IMR-90 (cell line): ENCODE measurements around the gene CACNA2D3. TPM values are rescaled to one million over a fixed set of nuclear protein-coding genes. Genes with fewer than 3 reads are reported as not detected.

Experiments
- ATAC-seq: fragments of 200-7000 bp; cut with Tn5 transposase; 2 replicates; pipeline ENCODE4 v1.9.1; 2020; ENCODE audit warnings: low read depth, mild to moderate bottlenecking, moderate library complexity
- BruUV-seq: library from RNA; stranded (reverse); fragments of 400-500 nt; replicated peaks from 2 replicates; lab custom pipeline; 2021; lab: Mats Ljungman, UMichigan
- CTCF ChIA-PET: fragments of 300-600 bp; formaldehyde crosslinking; extraction: SDS; loops from one replicate; lab custom pipeline; 2021; ENCODE audit warnings: antibody characterized with exemption; lab: Yijun Ruan, JAX
- POLR2A ChIA-PET: fragments of 300-600 bp; sonication (Branson Sonifier 250); formaldehyde crosslinking; loops from one replicate; lab custom pipeline; 2022; ENCODE audit warnings: antibody characterized with exemption; ENCODE audit not compliant: unreplicated experiment; lab: Charles Lee
- DNase-seq: peaks from one replicate; pipeline ENCODE4 v3.0.0; 2013
- H2AFZ ChIP-seq: replicated peaks from 2 replicates; pipeline ENCODE3; 2013; ENCODE audit warnings: low read length, mild to moderate bottlenecking; ENCODE audit not compliant: poor library complexity
- H2AK5ac ChIP-seq: 2 replicates; pipeline ENCODE4 v1.6.1; 2013; ENCODE audit warnings: low read depth, low read length, inconsistent platforms
- H2AK9ac ChIP-seq: replicated peaks from 2 replicates; pipeline ENCODE3; 2013; ENCODE audit warnings: mild to moderate bottlenecking, low read depth, low read length, moderate library complexity; ENCODE audit not compliant: poor library complexity
- H2BK120ac ChIP-seq: 2 replicates; pipeline ENCODE4 v1.6.1; 2013; ENCODE audit warnings: low read depth, low read length, inconsistent platforms
- H2BK15ac ChIP-seq: 3 replicates; pipeline ENCODE4 v1.6.1; 2013; ENCODE audit warnings: low read depth, low read length, inconsistent platforms
- H2BK20ac ChIP-seq: 2 replicates; pipeline ENCODE4 v1.6.1; 2013; ENCODE audit warnings: low read depth, mild to moderate bottlenecking, inconsistent platforms, low read length, moderate library complexity
- H2BK5ac ChIP-seq: 2 replicates; pipeline ENCODE4 v1.6.1; 2013; ENCODE audit warnings: mild to moderate bottlenecking, low read depth, low read length, inconsistent platforms; ENCODE audit not compliant: poor library complexity, severe bottlenecking
- H3K14ac ChIP-seq: replicated peaks from 2 replicates; pipeline ENCODE4 v1.6.1; 2013; ENCODE audit warnings: low read depth, low read length, inconsistent platforms
- H3K18ac ChIP-seq: 2 replicates; pipeline ENCODE4 v1.6.1; 2013; ENCODE audit warnings: low read depth, low read length, control low read depth
- H3K23ac ChIP-seq: 2 replicates; pipeline ENCODE4 v1.6.1; 2013; ENCODE audit warnings: low read depth, low read length, inconsistent platforms
- H3K27ac ChIP-seq: 2 replicates; pipeline ENCODE4 v1.5.1; 2013; ENCODE audit warnings: mild to moderate bottlenecking, control low read depth, low read length; ENCODE audit not compliant: insufficient read depth
- H3K27me3 ChIP-seq: 2 replicates; pipeline ENCODE4 v1.6.1; 2013; ENCODE audit warnings: low read length; ENCODE audit not compliant: control insufficient read depth, insufficient read depth
- H3K36me3 ChIP-seq: 2 replicates; pipeline ENCODE4 v1.6.1; 2013; ENCODE audit warnings: low read length, mixed read lengths; ENCODE audit not compliant: control insufficient read depth, insufficient read depth
- H3K4ac ChIP-seq: 2 replicates; pipeline ENCODE4 v1.6.1; 2013; ENCODE audit warnings: low read depth, low read length, inconsistent platforms
- H3K4me1 ChIP-seq: 2 replicates; pipeline ENCODE4 v1.6.1; 2013; ENCODE audit warnings: low read length, mixed read lengths; ENCODE audit not compliant: control insufficient read depth, insufficient read depth
- H3K4me2 ChIP-seq: 2 replicates; pipeline ENCODE4 v1.6.1; 2013; ENCODE audit warnings: low read depth, mild to moderate bottlenecking, control low read depth, low read length, moderate library complexity
- H3K4me3 ChIP-seq: 2 replicates; pipeline ENCODE4 v1.5.1; 2013; ENCODE audit warnings: low read depth, mild to moderate bottlenecking, control low read depth, low read length, moderate library complexity; ENCODE audit not compliant: insufficient read depth
- H3K56ac ChIP-seq: 2 replicates; pipeline ENCODE4 v1.6.1; 2013; ENCODE audit warnings: low read length, inconsistent platforms; ENCODE audit not compliant: insufficient read depth; ENCODE audit errors: extremely low read depth
- H3K79me1 ChIP-seq, 2 experiments: 2 replicates each; pipeline ENCODE4 v1.6.1; 2013; ENCODE audit warnings: low read length in 2 of 2, inconsistent platforms in 1 of 2, low read depth in 1 of 2
- H3K9ac ChIP-seq: 2 replicates; pipeline ENCODE4 v1.6.1; 2013; ENCODE audit warnings: low read depth, low read length, control low read depth
- H3K9me1 ChIP-seq: 2 replicates; pipeline ENCODE4 v1.6.1; 2013; ENCODE audit warnings: low read length, inconsistent platforms; ENCODE audit not compliant: insufficient read depth
- H3K9me3 ChIP-seq: 2 replicates; pipeline ENCODE4 v1.6.1; 2013; ENCODE audit warnings: low read length; ENCODE audit not compliant: control insufficient read depth, insufficient read depth
- H4K20me1 ChIP-seq: 2 replicates; pipeline ENCODE4 v1.6.1; 2013; ENCODE audit warnings: low read length, inconsistent platforms; ENCODE audit not compliant: insufficient read depth
- H4K5ac ChIP-seq: 2 replicates; pipeline ENCODE4 v1.6.1; 2013; ENCODE audit warnings: mild to moderate bottlenecking, low read depth, low read length, control low read depth
- H4K8ac ChIP-seq, 2 experiments: 2 replicates each; pipeline ENCODE4 v1.6.1; 2013; ENCODE audit warnings: low read depth in 2 of 2, low read length in 2 of 2, control low read depth in 1 of 2, inconsistent platforms in 1 of 2
- H4K91ac ChIP-seq: 2 replicates; pipeline ENCODE4 v1.6.1; 2013; ENCODE audit warnings: low read depth, low read length, inconsistent platforms; ENCODE audit not compliant: insufficient read depth
- BHLHE40 ChIP-seq: fragments of 150-350 bp; IDR thresholded peaks from 2 replicates; pipeline ENCODE4 v1.6.1; 2016; ENCODE audit warnings: mild to moderate bottlenecking, low read depth, low read length
- CEBPB ChIP-seq: IDR thresholded peaks from 2 replicates; pipeline ENCODE4 v1.6.1; 2012; ENCODE audit warnings: low read depth, low read length, improper control_type of control experiment
- CHD1 ChIP-seq: IDR thresholded peaks from 2 replicates; pipeline ENCODE4 v1.6.1; 2012; ENCODE audit warnings: low read depth, low read length, improper control_type of control experiment
- CTCF ChIP-seq: conservative IDR thresholded peaks from 2 replicates; pipeline ENCODE4 v1.5.1; 2012; ENCODE audit warnings: mild to moderate bottlenecking, low read depth, low read length, improper control_type of control experiment
- ELK1 ChIP-seq: fragments of 150-350 bp; IDR thresholded peaks from 2 replicates; pipeline ENCODE4 v1.6.1; 2016; ENCODE audit warnings: low read depth, mild to moderate bottlenecking, low read length, moderate library complexity, borderline replicate concordance
- FOS ChIP-seq: fragments of 150-350 bp; IDR thresholded peaks from 2 replicates; pipeline ENCODE4 v1.6.1; 2016; ENCODE audit warnings: low read depth, low read length
- MAFK ChIP-seq: IDR thresholded peaks from 2 replicates; pipeline ENCODE4 v1.6.1; 2012; ENCODE audit warnings: low read depth, low read length, improper control_type of control experiment
- MXI1 ChIP-seq: IDR thresholded peaks from 2 replicates; pipeline ENCODE4 v1.6.1; 2012; ENCODE audit warnings: low read depth, mild to moderate bottlenecking, low read length, moderate library complexity, borderline replicate concordance
- POLR2A ChIP-seq: IDR thresholded peaks from 2 replicates; pipeline ENCODE4 v1.6.1; 2012; ENCODE audit warnings: mild to moderate bottlenecking, low read depth, low read length
- RAD21 ChIP-seq: IDR thresholded peaks from 2 replicates; pipeline ENCODE4 v1.6.1; 2012; ENCODE audit warnings: low read length, improper control_type of control experiment
- RCOR1 ChIP-seq: IDR thresholded peaks from 2 replicates; pipeline ENCODE4 v1.6.1; 2012; ENCODE audit warnings: mild to moderate bottlenecking, low read length, improper control_type of control experiment; ENCODE audit not compliant: insufficient replicate concordance
- SMC3 ChIP-seq: fragments of 150-350 bp; IDR thresholded peaks from 2 replicates; pipeline ENCODE4 v1.6.1; 2016; ENCODE audit warnings: low read depth, mild to moderate bottlenecking, antibody characterized with exemption, low read length, moderate library complexity
- WGBS, 2 experiments: methylation state at CpG; one replicate each; pipeline versions ENCODE4 v1.1.5 to v1.1.7; 2013; ENCODE audit warnings: missing lambda C conversion rate in 2 of 2; ENCODE audit not compliant: insufficient read length in 1 of 2; ENCODE audit errors: extremely low coverage in 2 of 2; 5-methylcytosine and 5-hydroxymethylcytosine counted together
- dilution Hi-C: fragments of 300-500 bp; cut with HindIII; formaldehyde crosslinking; loops from one replicate; pipeline ENCODE4 v1.14.3; 2018; ENCODE audit warnings: low sequenced_read_pairs; ENCODE audit not compliant: unreplicated experiment
- in situ Hi-C: fragments of 300-500 bp; cut with MboI; formaldehyde crosslinking; loops from 3 replicates; pipeline ENCODE4 v1.14.3; 2019; ENCODE audit warnings: low sequenced_read_pairs, inconsistent platforms, mixed read lengths
- intact Hi-C: fragments of 100-400 bp; cut with micrococcal nuclease; formaldehyde crosslinking; loops from 2 replicates; pipeline ENCODE4 v1.10.0; 2022
- polyA plus RNA-seq, 3 experiments: library from polyadenylated mRNA; depleted of rRNA; stranded (reverse); fragments of >200 nt; gene quantifications; 2 replicates each; pipeline ENCODE4 v1.2.3, GENCODE V29; 2012; ENCODE audit warnings: low replicate concordance in 1 of 3
- total RNA-seq: library from RNA; depleted of rRNA; stranded (reverse); fragments of >200 nt; gene quantifications from 2 replicates; pipeline ENCODE4 v1.2.3, GENCODE V29; 2012

CACNA2D3 gene
- total and polyA plus RNA-seq, 2 of the 4 experiments (the other 2 are of a cell fraction), result 0.36 to 0.41 TPM

- TF ChIP-seq FOS (0 out of 2 replicates have a peak, but pooled peaks have one; percentile 40), CTCF (peak; percentile 92)
These were observed 829.1 kb downstream of the CACNA2D3 start (continued) for GRCh38 chr3:54951405-54951804.

GRCh38 chr3:54954022-54954421, 831.7 kb downstream of the CACNA2D3 start:
- dilution Hi-C loops, result no loop called here
- peak overlapping the region; percentile 72 for H2AFZ ChIP-seq
- TF ChIP-seq RAD21 (peak; percentile 36), POLR2A (no peak), RCOR1 (peak; percentile 64), BHLHE40 (0 out of 2 replicates have a peak, but pooled peaks have one; percentile 32), SMC3 (peak; percentile 29; the same call in 1 of the 2 replicates), CEBPB (no peak), MAFK (no peak), ELK1 (no peak), MXI1 (no peak), CHD1 (no peak)

More at GRCh38 chr3:54954022-54954421, 831.7 kb downstream of the CACNA2D3 start:
- H2BK15ac ChIP-seq, result peak overlapping the region; percentile 97
- peak overlapping the region; percentile 97 for H4K5ac ChIP-seq
- peak overlapping the region; percentile 95 for H3K14ac ChIP-seq
- H2BK120ac ChIP-seq, result peak overlapping the region; percentile 98
- peak overlapping the region; percentile 87 for H2AK9ac ChIP-seq
- CTCF ChIA-PET, result interaction anchor here (1.0 kb wide), 1 partner anchor 213 kb away, joined by 3 read pairs; no protein-coding TSS in a partner anchor
- H3K79me1 ChIP-seq, result peaks cover 5 to 25% of the 10 kb centered on the region in 2 experiments; a peak in 3 of 4 replicates
- no peaks in the 10 kb centered on the region for H3K27me3 ChIP-seq
- H3K4me2 ChIP-seq, result peak overlapping the region; percentile 32
- no peaks in the 10 kb centered on the region for H3K9me3 ChIP-seq
- peak overlapping the region; percentile 92 for H3K18ac ChIP-seq
- POLR2A ChIA-PET, result interaction anchor here (0.6 kb wide), 1 partner anchor 87 kb away, joined by 4 read pairs; no protein-coding TSS in a partner anchor
- peak overlapping the region; percentile 98 for H2AK5ac ChIP-seq
- no peak overlapping the region for H3K4me3 ChIP-seq
- H3K9ac ChIP-seq, result peak overlapping the region; percentile 64
- BruUV-seq, result no TSS peak
- peak overlapping the region; percentile 96 for H2BK20ac ChIP-seq
- no peaks in the 10 kb centered on the region for H3K36me3 ChIP-seq
- in situ Hi-C loops, result loop anchor here (5.0 kb wide), 2 partner anchors 213 to 528 kb away; no protein-coding TSS in a partner anchor
- 20% methylated on average over 3 of the region's 5 CpGs; no CpG with 5 or more reads in 1 of the 2 experiments for WGBS, 2 experiments
- peak overlapping the region; percentile 93; the same call in 1 of the 2 replicates for H3K56ac ChIP-seq
- peak; percentile 92 for DNase-seq
- H4K20me1 ChIP-seq, result no peaks in the 10 kb centered on the region
- peak overlapping the region; percentile 97 for H3K4ac ChIP-seq
- H3K9me1 ChIP-seq, result peaks cover 28% of the 10 kb centered on the region
- peak overlapping the region; percentile 79 for H4K8ac ChIP-seq
- H3K27ac ChIP-seq, result peak overlapping the region; percentile 81
- ATAC-seq, result peak; percentile 70
- H3K23ac ChIP-seq, result peak overlapping the region; percentile 93
- H4K91ac ChIP-seq, result peak overlapping the region; percentile 98
- peaks cover 19% of the 10 kb centered on the region for H3K4me1 ChIP-seq
- intact Hi-C loops, result loop anchor here (2.0 to 5.0 kb wide), 6 partner anchors 45 to 943 kb away; no protein-coding TSS in a partner anchor
- H2BK5ac ChIP-seq, result peak overlapping the region; percentile 92
